Activated CD8-positive, alpha-beta T cell treated with anti-CD3 and anti-CD28 coated beads for 36 hours (primary cell): Measurements from ENCODE around the gene KDM1A. TPM values are rescaled to one million over a fixed set of nuclear protein-coding genes. Genes with fewer than 3 reads are reported as not detected.

Source experiments
- ATAC-seq: fragments of 200-7000 bp; cut with Tn5 transposase; one replicate; pipeline ENCODE4 v1.10.0; 2021; ENCODE audit warnings: mild to moderate bottlenecking, moderate library complexity
- CTCF ChIA-PET: fragments of 350-600 bp; sonication (Branson Sonifier 250); formaldehyde crosslinking; loops from one replicate; lab custom pipeline; 2021; ENCODE audit warnings: antibody characterized with exemption; lab: Charles Lee
- POLR2A ChIA-PET: fragments of 350-600 bp; sonication (Branson Sonifier 250); formaldehyde crosslinking; loops from one replicate; lab custom pipeline; 2021; ENCODE audit warnings: antibody characterized with exemption; lab: Charles Lee
- DNase-seq: peaks from one replicate; pipeline ENCODE4 v3.0.0-alpha.2; 2020
- H3K27ac Mint-ChIP-seq: one replicate; pipeline ENCODE4 v1.8.0; 2021; ENCODE audit warnings: mild to moderate bottlenecking, mixed read lengths
- H3K27me3 Mint-ChIP-seq: one replicate; pipeline ENCODE4 v1.8.0; 2021; ENCODE audit warnings: mixed read lengths
- H3K36me3 Mint-ChIP-seq: one replicate; pipeline ENCODE4 v1.8.0; 2021; ENCODE audit warnings: low read depth, mixed read lengths
- H3K4me1 Mint-ChIP-seq: one replicate; pipeline ENCODE4 v1.8.0; 2021; ENCODE audit warnings: low read depth, mixed read lengths
- H3K4me3 Mint-ChIP-seq: one replicate; pipeline ENCODE4 v1.8.0; 2021; ENCODE audit warnings: mild to moderate bottlenecking, moderate library complexity, mixed read lengths
- H3K9me3 Mint-ChIP-seq: one replicate; pipeline ENCODE4 v1.8.0; 2021; ENCODE audit warnings: mixed read lengths
- CTCF ChIP-seq: fragments of 200-600 bp; IDR thresholded peaks from one replicate; pipeline ENCODE4 v1.8.0; 2022; ENCODE audit warnings: antibody characterized with exemption, mild to moderate bottlenecking
- intact Hi-C: fragments of 100-400 bp; cut with micrococcal nuclease; formaldehyde crosslinking; loops from one replicate; pipeline ENCODE4 v1.10.0; 2022
- total RNA-seq, 2 experiments: library from RNA; stranded (reverse); gene quantifications; one replicate each; pipeline ENCODE4 v1.2.3, GENCODE V29; 2021

The KDM1A gene
- total RNA-seq, 2 experiments from 2014 or later: 75.2 to 77.7 TPM

- peaks cover 18% of the 10 kb centered on the region for H3K36me3 Mint-ChIP-seq
- no peak for TF ChIP-seq CTCF
- H3K4me3 Mint-ChIP-seq: no peak overlapping the region
- ATAC-seq (no peak), DNase-seq (no peak)
- H3K27ac Mint-ChIP-seq: no peak overlapping the region
- ChIA-PET CTCF (interaction anchor here (1.4 kb wide), 1 partner anchor 22 kb away, joined by 3 read pairs; no protein-coding TSS in a partner anchor), POLR2A (no interaction called here)
- H3K9me3 Mint-ChIP-seq: no peaks in the 10 kb centered on the region
- H3K4me1 Mint-ChIP-seq: peaks cover 7% of the 10 kb centered on the region
- intact Hi-C loops: no loop called here
- no peaks in the 10 kb centered on the region for H3K27me3 Mint-ChIP-seq
These were observed 32.1 kb downstream of the KDM1A start for GRCh38 chr1:23051290-23051909.

- Mint-ChIP-seq H3K36me3 (peaks cover 40% of the 10 kb centered on the region), H3K9me3 (no peaks in the 10 kb centered on the region), H3K27ac (no peak overlapping the region), H3K4me1 (peaks cover 6% of the 10 kb centered on the region), H3K27me3 (no peaks in the 10 kb centered on the region), H3K4me3 (no peak overlapping the region)
- TF ChIP-seq CTCF: no peak
- DNase-seq: no peak
- intact Hi-C loops: no loop called here
- ChIA-PET POLR2A (no interaction called here), CTCF (interaction anchor here (1.2 to 1.8 kb wide), 2 partner anchors 10 to 127 kb away, joined by 4 to 5 read pairs; no protein-coding TSS in a partner anchor)
- no peak for ATAC-seq
These were observed 38.0 kb downstream of the KDM1A start for GRCh38 chr1:23057301-23057700.

- Mint-ChIP-seq H3K4me1 (peaks cover 5% of the 10 kb centered on the region), H3K9me3 (no peaks in the 10 kb centered on the region), H3K27ac (no peak overlapping the region), H3K4me3 (no peak overlapping the region), H3K36me3 (peaks cover 33% of the 10 kb centered on the region), H3K27me3 (no peaks in the 10 kb centered on the region)
- CTCF ChIA-PET: interaction anchor here (0.9 to 1.5 kb wide), 2 partner anchors 25 to 122 kb away, joined by 3 to 8 read pairs; no protein-coding TSS in a partner anchor
- intact Hi-C loops: no loop called here
- TF ChIP-seq CTCF: no peak
- DNase-seq (no peak), ATAC-seq (no peak)
- POLR2A ChIA-PET: no interaction called here
These were observed 43.0 kb downstream of the KDM1A start for GRCh38 chr1:23062271-23062670.

GRCh38 chr1:23065385-23065784 lies 46.1 kb downstream of the KDM1A start:
- no peak for TF ChIP-seq CTCF
- peaks cover 20% of the 10 kb centered on the region for H3K36me3 Mint-ChIP-seq
- intact Hi-C loops: no loop called here
- ATAC-seq (no peak), DNase-seq (no peak)
- H3K4me1 Mint-ChIP-seq: peaks cover 10% of the 10 kb centered on the region
- no peaks in the 10 kb centered on the region for H3K27me3 Mint-ChIP-seq
- ChIA-PET POLR2A (no interaction called here), CTCF (no interaction called here)
- no peak overlapping the region for H3K27ac Mint-ChIP-seq
- no peak overlapping the region for H3K4me3 Mint-ChIP-seq
- H3K9me3 Mint-ChIP-seq: no peaks in the 10 kb centered on the region

GRCh38 chr1:23066075-23066474 lies 46.8 kb downstream of the KDM1A start:
- intact Hi-C loops: no loop called here
- POLR2A ChIA-PET: no interaction called here

More at GRCh38 chr1:23066075-23066474, 46.8 kb downstream of the KDM1A start:
- H3K27ac Mint-ChIP-seq: no peak overlapping the region
- no peaks in the 10 kb centered on the region for H3K9me3 Mint-ChIP-seq
- no peaks in the 10 kb centered on the region for H3K27me3 Mint-ChIP-seq
- H3K36me3 Mint-ChIP-seq: peaks cover 18% of the 10 kb centered on the region
- DNase-seq: no peak
- CTCF ChIA-PET: interaction anchor here (1.0 kb wide), 1 partner anchor 10 kb away, joined by 3 read pairs; no protein-coding TSS in a partner anchor
- no peak overlapping the region for H3K4me3 Mint-ChIP-seq
- peaks cover 10% of the 10 kb centered on the region for H3K4me1 Mint-ChIP-seq
- ATAC-seq: no peak
- TF ChIP-seq CTCF: no peak
